Astrocyte (in vitro differentiated cells and primary cell): Measurements from ENCODE around the gene APBA2. TPM values are rescaled to one million over a fixed set of nuclear protein-coding genes. Genes with fewer than 3 reads are reported as not detected.

Experiments
- DNase-seq: peaks from one replicate; pipeline ENCODE4 v3.0.0-alpha.2; 2010; ENCODE audit warnings: low read depth
- FAIRE-seq: peaks from 2 replicates; lab custom pipeline; 2011; peaks lifted over from hg19 to GRCh38; lab: Jason Lieb, UNC
- H2AFZ ChIP-seq: 2 replicates; pipeline ENCODE4 v1.6.0; 2012; ENCODE audit warnings: low read depth, low read length, inconsistent platforms
- H3K27ac ChIP-seq: 2 replicates; pipeline ENCODE4 v1.5.1; 2011; ENCODE audit warnings: low read depth, low read length, inconsistent platforms
- H3K27me3 ChIP-seq: 2 replicates; pipeline ENCODE4 v1.6.0; 2011; ENCODE audit warnings: low read length, inconsistent platforms; ENCODE audit not compliant: insufficient read depth
- H3K36me3 ChIP-seq: 2 replicates; pipeline ENCODE4 v1.5.1; 2011; ENCODE audit warnings: low read length, inconsistent platforms; ENCODE audit not compliant: insufficient read depth
- H3K4me1 ChIP-seq: 2 replicates; pipeline ENCODE4 v1.5.1; 2011; ENCODE audit warnings: low read length, inconsistent platforms; ENCODE audit not compliant: insufficient read depth
- H3K4me2 ChIP-seq: 2 replicates; pipeline ENCODE4 v1.6.0; 2012; ENCODE audit warnings: low read length, inconsistent platforms
- H3K4me3 ChIP-seq: 2 replicates; pipeline ENCODE4 v1.5.1; 2011; ENCODE audit warnings: low read depth, mild to moderate bottlenecking, low read length, inconsistent platforms; ENCODE audit not compliant: insufficient read depth
- H3K79me2 ChIP-seq: 2 replicates; pipeline ENCODE4 v1.6.0; 2012; ENCODE audit warnings: mild to moderate bottlenecking, low read length, inconsistent platforms; ENCODE audit not compliant: insufficient read depth
- H3K9ac ChIP-seq: 2 replicates; pipeline ENCODE4 v1.6.0; 2012; ENCODE audit warnings: mild to moderate bottlenecking, low read length, inconsistent platforms
- H3K9me3 ChIP-seq: 2 replicates; pipeline ENCODE4 v1.5.1; 2012; ENCODE audit warnings: low read depth, mild to moderate bottlenecking, low read length, inconsistent platforms; ENCODE audit not compliant: insufficient read depth
- H4K20me1 ChIP-seq: 2 replicates; pipeline ENCODE4 v1.6.0; 2012; ENCODE audit warnings: low read length, inconsistent platforms; ENCODE audit not compliant: insufficient read depth
- H3K27ac Mint-ChIP-seq: one replicate; pipeline ENCODE4 v1.8.0; 2021; ENCODE audit warnings: mild to moderate bottlenecking, mixed read lengths; ENCODE audit not compliant: unreplicated experiment
- H3K27me3 Mint-ChIP-seq: one replicate; pipeline ENCODE4 v1.8.0; 2021; ENCODE audit warnings: low read depth, mixed read lengths; ENCODE audit not compliant: unreplicated experiment
- H3K36me3 Mint-ChIP-seq: one replicate; pipeline ENCODE4 v1.8.0; 2021; ENCODE audit warnings: low read depth, mixed read lengths; ENCODE audit not compliant: unreplicated experiment
- H3K4me1 Mint-ChIP-seq: one replicate; pipeline ENCODE4 v1.8.0; 2021; ENCODE audit warnings: low read depth, mixed read lengths; ENCODE audit not compliant: unreplicated experiment
- H3K4me3 Mint-ChIP-seq: one replicate; pipeline ENCODE4 v1.8.0; 2021; ENCODE audit warnings: mild to moderate bottlenecking, moderate library complexity, mixed read lengths; ENCODE audit not compliant: unreplicated experiment
- H3K9me3 Mint-ChIP-seq: one replicate; pipeline ENCODE4 v1.8.0; 2021; ENCODE audit warnings: mild to moderate bottlenecking, mixed read lengths; ENCODE audit not compliant: unreplicated experiment
- EZH2 ChIP-seq: IDR thresholded peaks from 2 replicates; pipeline ENCODE4 v1.6.1; 2012; ENCODE audit warnings: mild to moderate bottlenecking, low read length, inconsistent platforms; ENCODE audit not compliant: insufficient read depth
- total RNA-seq: library from RNA; stranded (reverse); gene quantifications from 2 replicates; pipeline ENCODE4 v1.2.1, GENCODE V29; 2021
- TF ChIP-seq, protein P1 (sequence below): IDR thresholded peaks from 2 replicates; pipeline ENCODE4 v1.5.1; 2011; ENCODE audit warnings: low read depth, mild to moderate bottlenecking, inconsistent platforms, low read length, moderate library complexity; ENCODE audit not compliant: insufficient read depth

Gene APBA2
- total RNA-seq, 1 donor from 2014 or later, result 15.2 TPM

- FAIRE-seq (no peak), DNase-seq (no peak)
- Histone ChIP-seq H3K4me3 (no peak overlapping the region), H3K4me2 (no peak overlapping the region), H3K36me3 (no peaks in the 10 kb centered on the region), H2AFZ (no peak overlapping the region), H3K4me1 (no peaks in the 10 kb centered on the region), H3K9ac (no peak overlapping the region), H3K27me3 (no peaks in the 10 kb centered on the region), H4K20me1 (no peaks in the 10 kb centered on the region), H3K27ac (no peak overlapping the region), H3K79me2 (no peaks in the 10 kb centered on the region), H3K9me3 (no peaks in the 10 kb centered on the region)
- peaks cover 2% of the 10 kb centered on the region for H3K36me3 Mint-ChIP-seq
- H3K4me1 Mint-ChIP-seq, result no peaks in the 10 kb centered on the region
- H3K9me3 Mint-ChIP-seq, result peaks cover 12% of the 10 kb centered on the region
- TF ChIP-seq, protein P1, sequence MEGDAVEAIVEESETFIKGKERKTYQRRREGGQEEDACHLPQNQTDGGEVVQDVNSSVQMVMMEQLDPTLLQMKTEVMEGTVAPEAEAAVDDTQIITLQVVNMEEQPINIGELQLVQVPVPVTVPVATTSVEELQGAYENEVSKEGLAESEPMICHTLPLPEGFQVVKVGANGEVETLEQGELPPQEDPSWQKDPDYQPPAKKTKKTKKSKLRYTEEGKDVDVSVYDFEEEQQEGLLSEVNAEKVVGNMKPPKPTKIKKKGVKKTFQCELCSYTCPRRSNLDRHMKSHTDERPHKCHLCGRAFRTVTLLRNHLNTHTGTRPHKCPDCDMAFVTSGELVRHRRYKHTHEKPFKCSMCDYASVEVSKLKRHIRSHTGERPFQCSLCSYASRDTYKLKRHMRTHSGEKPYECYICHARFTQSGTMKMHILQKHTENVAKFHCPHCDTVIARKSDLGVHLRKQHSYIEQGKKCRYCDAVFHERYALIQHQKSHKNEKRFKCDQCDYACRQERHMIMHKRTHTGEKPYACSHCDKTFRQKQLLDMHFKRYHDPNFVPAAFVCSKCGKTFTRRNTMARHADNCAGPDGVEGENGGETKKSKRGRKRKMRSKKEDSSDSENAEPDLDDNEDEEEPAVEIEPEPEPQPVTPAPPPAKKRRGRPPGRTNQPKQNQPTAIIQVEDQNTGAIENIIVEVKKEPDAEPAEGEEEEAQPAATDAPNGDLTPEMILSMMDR, result no peak
- no peak for TF ChIP-seq EZH2
- H3K27ac Mint-ChIP-seq, result no peak overlapping the region
- peaks cover 14% of the 10 kb centered on the region for H3K27me3 Mint-ChIP-seq
- H3K4me3 Mint-ChIP-seq, result no peak overlapping the region
Observed at GRCh38 chr15:28875461-28876000, 10.2 kb upstream of the APBA2 start.

DNA sequence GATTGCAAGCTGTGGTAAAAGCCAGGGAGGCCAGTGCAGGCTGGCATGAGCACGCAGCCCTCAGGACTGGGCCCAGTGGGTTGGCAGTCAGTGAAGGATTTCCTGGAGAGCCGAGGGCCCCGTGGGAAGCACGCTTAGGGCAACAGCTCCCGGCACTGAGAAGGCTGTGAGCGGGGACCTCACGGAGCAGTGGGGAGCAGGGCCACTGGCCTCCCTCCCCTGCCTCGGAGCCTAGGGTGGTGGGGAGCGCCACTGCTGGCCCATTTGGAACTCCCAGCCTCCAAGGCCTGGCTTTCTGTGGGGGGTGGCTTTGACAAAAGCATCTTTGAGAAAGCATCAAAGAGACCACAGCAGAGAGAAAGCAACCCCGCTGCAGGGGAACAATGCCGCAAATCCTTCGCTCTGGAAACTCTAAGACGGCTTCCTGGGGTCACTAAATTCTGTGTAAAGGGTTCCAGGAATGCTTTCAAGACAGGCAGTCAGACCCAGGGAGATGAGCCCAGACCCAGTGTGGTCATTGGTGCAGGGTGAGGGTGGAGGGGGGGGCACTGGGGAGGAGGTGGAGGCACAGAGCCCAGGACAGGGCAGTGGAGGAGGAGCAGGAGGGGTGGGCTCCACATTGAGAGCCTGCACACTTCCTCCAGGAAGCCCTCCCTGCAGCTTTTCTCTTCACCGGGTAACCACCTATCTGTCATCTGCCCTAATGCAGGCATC, 9.5 kb upstream of the APBA2 start:
- H3K36me3 Mint-ChIP-seq, result peaks cover 2% of the 10 kb centered on the region
- peaks cover 9% of the 10 kb centered on the region for H3K9me3 Mint-ChIP-seq
- no peak overlapping the region for H3K4me3 ChIP-seq
- peaks cover 14% of the 10 kb centered on the region for H3K27me3 Mint-ChIP-seq
- H3K4me1 ChIP-seq, result no peaks in the 10 kb centered on the region
- TF ChIP-seq EZH2, result no peak
- TF ChIP-seq, protein P1, result no peak
- DNase-seq (no peak), FAIRE-seq (no peak)
- H3K27me3 ChIP-seq, result no peaks in the 10 kb centered on the region
- H2AFZ ChIP-seq, result no peak overlapping the region
- H4K20me1 ChIP-seq, result no peaks in the 10 kb centered on the region
- no peak overlapping the region for H3K9ac ChIP-seq
- no peak overlapping the region for H3K27ac Mint-ChIP-seq
- no peak overlapping the region for H3K4me2 ChIP-seq
- no peaks in the 10 kb centered on the region for H3K4me1 Mint-ChIP-seq
- no peak overlapping the region for H3K27ac ChIP-seq
- H3K36me3 ChIP-seq, result no peaks in the 10 kb centered on the region
- no peaks in the 10 kb centered on the region for H3K79me2 ChIP-seq
- no peak overlapping the region for H3K4me3 Mint-ChIP-seq
- H3K9me3 ChIP-seq, result no peaks in the 10 kb centered on the region

- no peak for DNase-seq
- TF ChIP-seq EZH2, result no peak
- TF ChIP-seq, protein P1, result no peak
- no peak overlapping the region for H2AFZ ChIP-seq
Observed at GRCh38 chr15:28876845-28877185, 9.0 kb upstream of the APBA2 start.

More at GRCh38 chr15:28876845-28877185, 9.0 kb upstream of the APBA2 start:
- no peak overlapping the region for H3K9ac ChIP-seq
- no peak overlapping the region for H3K27ac ChIP-seq
- H3K36me3 Mint-ChIP-seq, result peaks cover 2% of the 10 kb centered on the region
- peaks cover 5% of the 10 kb centered on the region for H3K9me3 Mint-ChIP-seq
- no peak overlapping the region for H3K4me2 ChIP-seq
- H3K4me1 ChIP-seq, result no peaks in the 10 kb centered on the region
- H3K4me3 ChIP-seq, result no peak overlapping the region
- H3K79me2 ChIP-seq, result no peaks in the 10 kb centered on the region
- H3K9me3 ChIP-seq, result no peaks in the 10 kb centered on the region
- H3K4me1 Mint-ChIP-seq, result no peaks in the 10 kb centered on the region
- no peaks in the 10 kb centered on the region for H3K27me3 ChIP-seq
- no peaks in the 10 kb centered on the region for H4K20me1 ChIP-seq
- no peaks in the 10 kb centered on the region for H3K36me3 ChIP-seq
- no peak for FAIRE-seq
- peaks cover 14% of the 10 kb centered on the region for H3K27me3 Mint-ChIP-seq
- no peak overlapping the region for H3K4me3 Mint-ChIP-seq
- no peak overlapping the region for H3K27ac Mint-ChIP-seq
